Ovary (tissue), 9 donors: ENCODE measurements around the gene LAT. TPM values are rescaled to one million over a fixed set of nuclear protein-coding genes. Genes with fewer than 3 reads are reported as not detected.

Source experiments
- DNase-seq, 5 donors: peaks; one replicate each; pipeline ENCODE4 v3.0.0-alpha.2; 2019 to 2020
- H3K27ac ChIP-seq, 2 donors: fragments of 200-600 bp; one replicate each; pipeline versions ENCODE4 v1.5.1 to v1.8.0; 2019 to 2022
- H3K27me3 ChIP-seq: fragments of 200-600 bp; one replicate; pipeline ENCODE4 v1.8.0; 2022
- H3K36me3 ChIP-seq: fragments of 200-600 bp; sonication (generic); one replicate; pipeline ENCODE4 v1.5.1; 2019
- H3K4me1 ChIP-seq: one replicate; pipeline ENCODE4 v1.8.1; 2013; ENCODE audit warnings: mild to moderate bottlenecking, moderate library complexity; ENCODE audit not compliant: insufficient read depth
- H3K4me3 ChIP-seq: fragments of 200-600 bp; sonication (generic); one replicate; pipeline ENCODE4 v1.5.1; 2017
- H3K9me3 ChIP-seq, 2 donors: fragments of 200-600 bp in 1 of 2; sonication (generic) in 1 of 2; one replicate each; pipeline versions ENCODE4 v1.5.1 to v1.8.1; 2013 to 2019; ENCODE audit warnings: mild to moderate bottlenecking in 1 of 2, moderate library complexity in 1 of 2
- EP300 ChIP-seq: sonication (generic); formaldehyde crosslinking; IDR thresholded peaks from one replicate; pipeline ENCODE4 v1.6.1; 2017; ENCODE audit warnings: antibody characterized with exemption
- POLR2A ChIP-seq: fragments of 450-650 bp; IDR thresholded peaks from one replicate; pipeline ENCODE4 v1.6.1; 2017; ENCODE audit warnings: antibody characterized with exemption, mild to moderate bottlenecking, moderate library complexity
- WGBS, 3 donors: extraction: QIAGEN DNeasy Blood & Tissue Kit in 1 of 3; methylation state at CpG; one replicate each; pipeline versions ENCODE4 v1.1.5 to v1.1.7; 2013 to 2017; 5-methylcytosine and 5-hydroxymethylcytosine counted together
- intact Hi-C, 4 donors: fragments of 100-400 bp; cut with DNase I; formaldehyde crosslinking; loops; one replicate each; pipeline versions ENCODE4 v1.11.0 to v1.15.1; 2022 to 2023
- polyA plus RNA-seq, 2 donors: library from polyadenylated mRNA; stranded (reverse); fragments of 200-250 nt in 1 of 2; fragments of 350-450 nt in 1 of 2; fragmentation: Illumina TruSeq in 1 of 2; extraction: RNeasy Lipid Tissue Mini Kit (QIAGEN cat#74804) in 1 of 2; gene quantifications; one replicate each; pipeline ENCODE4 v1.2.3, GENCODE V29; 2013 to 2014
- total RNA-seq, 7 donors: library from RNA; depleted of rRNA in 2 of 7; stranded (reverse); fragments of >200 nt in 2 of 7; fragmentation: NEBNext Ultra II Directional in 3 of 7; extraction: Animal tissue kit (Norgen Biotek cat#: 25700) in 3 of 7; gene quantifications; one replicate each; pipeline versions ENCODE4 v1.1.0 to v1.2.4, GENCODE V29; 2016 to 2023
- TF ChIP-seq, protein P1 (sequence below), 3 donors: fragments of 450-650 bp in 2 of 3; fragments of 200-600 bp in 1 of 3; IDR thresholded peaks; one replicate each; pipeline versions ENCODE4 v1.5.1 to v1.8.0; 2016 to 2022; ENCODE audit warnings: antibody characterized with exemption in 3 of 3, mild to moderate bottlenecking in 1 of 3
- donor health status: DM: no; HTN: no; CAD: no; lungs with moderate emphysema.
- donor health status: DM: no; HTN: no; CAD: no.
- donor health status: Bipolar disorder and iron deficiency.
- donor health status: DM: yes; HTN: yes; CAD: no.
- donor health status: DM: no; HTN: no; CAD: no.
- donor health status: DM: yes; HTN: yes; CAD: no.

The LAT gene
- total and polyA plus RNA-seq, 9 donors: 1.0 to 6.0 (median 4.6) TPM

DNA sequence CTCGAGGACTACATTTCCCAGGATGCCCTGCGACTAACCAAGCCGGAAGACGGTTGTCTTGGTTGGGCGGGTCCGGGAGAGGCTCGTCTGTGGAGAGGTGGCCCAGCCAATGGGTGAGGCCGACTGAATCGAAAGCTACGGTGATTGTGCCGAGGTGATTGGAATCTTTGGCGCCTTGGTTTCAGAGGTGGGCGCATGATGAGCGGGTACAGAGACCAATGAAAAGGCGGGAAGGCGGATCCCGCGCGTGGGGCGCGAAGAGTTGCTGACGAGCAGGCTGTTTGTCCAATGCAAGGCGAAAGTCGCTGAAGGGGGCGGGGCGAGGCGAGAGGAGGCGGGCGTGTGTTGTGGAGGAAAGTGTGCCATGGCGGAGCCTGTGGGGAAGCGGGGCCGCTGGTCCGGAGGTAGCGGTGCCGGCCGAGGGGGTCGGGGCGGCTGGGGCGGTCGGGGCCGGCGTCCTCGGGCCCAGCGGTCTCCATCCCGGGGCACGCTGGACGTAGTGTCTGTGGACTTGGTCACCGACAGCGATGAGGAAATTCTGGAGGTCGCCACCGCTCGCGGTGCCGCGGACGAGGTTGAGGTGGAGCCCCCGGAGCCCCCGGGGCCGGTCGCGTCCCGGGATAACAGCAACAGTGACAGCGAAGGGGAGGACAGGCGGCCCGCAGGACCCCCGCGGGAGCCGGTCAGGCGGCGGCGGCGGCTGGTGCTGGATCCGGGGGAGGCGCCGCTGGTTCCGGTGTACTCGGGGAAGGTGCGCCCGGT lies 34.0 kb upstream of the LAT start, which contains the start of gene NFATC2IP:
Gene NFATC2IP (plus strand): TSS at position 290 of the 762 bp plus-strand sequence. CDS start 75 bp downstream, at position 365.
- WGBS, 3 donors: 1% methylated on average over 54 to 79 of the region's 79 CpGs
- peak within 1 kb of the TSS; percentile 92 for H3K4me3 ChIP-seq
- no peak for TF ChIP-seq POLR2A
- TF ChIP-seq, protein P1, sequence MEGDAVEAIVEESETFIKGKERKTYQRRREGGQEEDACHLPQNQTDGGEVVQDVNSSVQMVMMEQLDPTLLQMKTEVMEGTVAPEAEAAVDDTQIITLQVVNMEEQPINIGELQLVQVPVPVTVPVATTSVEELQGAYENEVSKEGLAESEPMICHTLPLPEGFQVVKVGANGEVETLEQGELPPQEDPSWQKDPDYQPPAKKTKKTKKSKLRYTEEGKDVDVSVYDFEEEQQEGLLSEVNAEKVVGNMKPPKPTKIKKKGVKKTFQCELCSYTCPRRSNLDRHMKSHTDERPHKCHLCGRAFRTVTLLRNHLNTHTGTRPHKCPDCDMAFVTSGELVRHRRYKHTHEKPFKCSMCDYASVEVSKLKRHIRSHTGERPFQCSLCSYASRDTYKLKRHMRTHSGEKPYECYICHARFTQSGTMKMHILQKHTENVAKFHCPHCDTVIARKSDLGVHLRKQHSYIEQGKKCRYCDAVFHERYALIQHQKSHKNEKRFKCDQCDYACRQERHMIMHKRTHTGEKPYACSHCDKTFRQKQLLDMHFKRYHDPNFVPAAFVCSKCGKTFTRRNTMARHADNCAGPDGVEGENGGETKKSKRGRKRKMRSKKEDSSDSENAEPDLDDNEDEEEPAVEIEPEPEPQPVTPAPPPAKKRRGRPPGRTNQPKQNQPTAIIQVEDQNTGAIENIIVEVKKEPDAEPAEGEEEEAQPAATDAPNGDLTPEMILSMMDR (IDR thresholded peaks at IDR 0.05): no peak
- no peak for TF ChIP-seq EP300
- peak; percentile 99 to 100 (median 100) for DNase-seq
- H3K9me3 ChIP-seq: no peaks in the 10 kb centered on the region
- peak within 1 kb of the TSS in 1 of 2 donors; percentile 58 for H3K27ac ChIP-seq
- intact Hi-C loops: no loop called here
- no peaks in the 10 kb centered on the region for H3K36me3 ChIP-seq
- H3K4me1 ChIP-seq: peaks cover 5% of the 10 kb centered on the region
- no peaks in the 10 kb centered on the region for H3K27me3 ChIP-seq

DNA sequence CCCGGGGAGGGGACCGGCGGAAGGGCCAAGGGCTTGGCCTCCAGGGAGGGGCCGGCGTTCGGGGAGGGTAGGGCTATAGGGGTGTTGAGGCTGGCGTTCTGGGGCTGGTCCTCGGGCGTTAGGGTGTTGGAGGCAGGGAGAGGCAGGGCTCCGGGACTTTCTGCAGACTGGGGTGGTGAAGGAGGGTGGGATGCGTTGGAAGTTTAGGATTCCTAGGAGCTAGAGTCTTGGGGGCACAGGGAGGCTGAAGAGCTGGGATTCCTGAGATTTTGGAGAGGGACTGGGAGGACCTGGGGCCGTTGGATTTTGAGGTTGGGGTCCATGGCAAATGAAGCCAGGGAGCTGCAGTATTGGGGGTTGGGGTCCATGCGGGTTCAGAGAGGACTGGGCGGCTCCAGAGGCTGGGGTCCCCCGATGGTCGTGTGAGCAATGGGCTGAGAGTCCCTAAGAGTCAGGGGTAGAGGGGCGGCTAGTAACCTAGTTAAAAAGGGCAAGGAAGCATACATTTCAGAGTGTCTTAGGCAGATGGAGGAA lies 33.4 kb upstream of the LAT start:
- Histone ChIP-seq H3K27ac (peak overlapping the region in 1 of 2 donors; percentile 58), H3K4me1 (peaks cover 4% of the 10 kb centered on the region), H3K36me3 (no peaks in the 10 kb centered on the region), H3K4me3 (peak overlapping the region; percentile 92), H3K9me3 (no peaks in the 10 kb centered on the region), H3K27me3 (no peaks in the 10 kb centered on the region)
- 1 to 3% (median 1%) methylated on average over 17 of the region's 17 CpGs for WGBS, 3 donors
- peak in 1 of 5 donors; percentile 62 for DNase-seq
- no peak for TF ChIP-seq POLR2A
- TF ChIP-seq, protein P1 (IDR thresholded peaks at IDR 0.05): no peak
- no peak for TF ChIP-seq EP300
- intact Hi-C loops: no loop called here

DNA sequence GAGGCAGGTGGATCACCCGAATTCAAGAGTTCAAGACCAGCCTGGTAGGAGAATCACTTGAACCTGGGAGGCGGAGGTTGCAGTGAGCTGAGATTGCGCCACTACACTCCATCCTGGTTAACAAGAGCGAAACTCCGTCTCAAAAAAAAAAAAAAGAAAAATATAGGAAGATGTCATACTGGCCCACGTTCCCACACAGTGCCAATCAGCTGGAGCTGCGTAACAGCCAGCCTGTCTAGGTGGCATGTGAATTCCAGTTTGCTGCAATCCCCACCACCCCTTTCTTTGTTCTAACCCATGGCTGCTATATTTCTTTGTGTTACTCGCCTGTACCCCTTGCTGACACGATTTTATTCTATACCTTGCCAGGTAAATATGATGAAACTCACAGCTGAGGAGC lies 26.6 kb upstream of the LAT start:
- Histone ChIP-seq H3K4me1 (no peaks in the 10 kb centered on the region), H3K36me3 (no peaks in the 10 kb centered on the region), H3K27ac (no peak overlapping the region), H3K4me3 (no peak overlapping the region), H3K27me3 (no peaks in the 10 kb centered on the region), H3K9me3 (no peaks in the 10 kb centered on the region)
- no peak for DNase-seq
- intact Hi-C loops: no loop called here
- WGBS, 3 donors: 92 to 96% (median 93%) methylated on average over 9 of the region's 9 CpGs
- TF ChIP-seq POLR2A: no peak
- no peak for TF ChIP-seq EP300
- TF ChIP-seq, protein P1 (IDR thresholded peaks at IDR 0.05): no peak

DNA sequence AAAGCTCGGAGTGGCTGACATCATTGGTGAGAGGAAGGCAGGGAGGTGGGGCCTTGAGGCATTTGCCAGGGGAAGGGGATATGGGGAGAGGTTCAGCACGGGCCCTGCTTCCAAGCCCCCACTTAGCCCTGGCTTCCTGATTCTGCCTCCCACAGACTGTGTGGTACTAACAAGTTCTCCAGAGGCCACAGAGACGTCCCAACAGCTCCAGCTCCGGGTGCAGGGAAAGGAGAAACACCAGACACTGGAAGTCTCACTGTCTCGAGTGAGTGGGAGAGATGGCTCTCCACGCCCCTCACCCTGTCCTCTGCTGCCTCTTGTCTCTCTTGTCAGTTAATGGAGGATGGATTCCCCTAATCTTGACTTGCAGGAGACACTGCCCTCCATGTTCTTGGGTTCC lies 26.0 kb upstream of the LAT start:
- Histone ChIP-seq H3K9me3 (no peaks in the 10 kb centered on the region), H3K36me3 (no peaks in the 10 kb centered on the region), H3K4me3 (no peak overlapping the region), H3K27me3 (no peaks in the 10 kb centered on the region), H3K4me1 (no peaks in the 10 kb centered on the region), H3K27ac (no peak overlapping the region)
- no peak for TF ChIP-seq POLR2A
- TF ChIP-seq, protein P1 (IDR thresholded peaks at IDR 0.05): no peak
- TF ChIP-seq EP300: no peak
- WGBS, 3 donors: 83 to 87% (median 84%) methylated on average over 6 of the region's 6 CpGs
- intact Hi-C loops: no loop called here
- DNase-seq: no peak
